Caki2 (cell line): Measurements from ENCODE around the gene DIRAS2. TPM values are rescaled to one million over a fixed set of nuclear protein-coding genes. Genes with fewer than 3 reads are reported as not detected.

Source experiments
- DNase-seq: peaks from one replicate; pipeline ENCODE4 v3.0.0-alpha.2; 2015; ENCODE audit warnings: low read depth
- in situ Hi-C: cut with HindIII; loops from 2 replicates; pipeline ENCODE4 v1.10.0; 2016; ENCODE audit warnings: low sequenced_read_pairs, low pct_unique_long_range_greater_than_20kb, mixed read lengths
- total RNA-seq: library from RNA; depleted of rRNA; stranded (reverse); fragments of >200 nt; shearing (Covaris generic); gene quantifications from 2 replicates; pipeline ENCODE4 v1.2.3, GENCODE V29; 2014; ENCODE audit warnings: low replicate concordance

DIRAS2 gene
- total RNA-seq, 1 experiment from 2014 or later = 8.6 TPM

- DNase-seq = no peak
- in situ Hi-C loops = no loop called here
Observed at GRCh38 chr9:90629991-90630390, 12.6 kb downstream of the DIRAS2 start.

GRCh38 chr9:90629354-90629753 lies 13.3 kb downstream of the DIRAS2 start:
- in situ Hi-C loops = no loop called here
- DNase-seq = no peak

GRCh38 chr9:90616806-90617205 lies 25.8 kb downstream of the DIRAS2 start:
- in situ Hi-C loops = no loop called here

GRCh38 chr9:90613502-90613901 lies 29.1 kb downstream of the DIRAS2 start:
- in situ Hi-C loops = no loop called here
- DNase-seq = no peak

More at GRCh38 chr9:90616806-90617205, 25.8 kb downstream of the DIRAS2 start:
- DNase-seq = no peak

- DNase-seq = no peak
Observed at GRCh38 chr9:90612957-90613356, 29.7 kb downstream of the DIRAS2 start.

GRCh38 chr9:90611568-90611967 lies 31.1 kb downstream of the DIRAS2 start:
- no peak for DNase-seq
- in situ Hi-C loops = no loop called here

More at GRCh38 chr9:90612957-90613356, 29.7 kb downstream of the DIRAS2 start:
- in situ Hi-C loops = no loop called here

GRCh38 chr9:90611121-90611520 lies 31.5 kb downstream of the DIRAS2 start:
- in situ Hi-C loops = no loop called here
- no peak for DNase-seq

- DNase-seq = peak; percentile 34
Observed at GRCh38 chr9:90607701-90608516, 34.7 kb downstream of the DIRAS2 start.

GRCh38 chr9:90600029-90600428 lies 42.6 kb downstream of the DIRAS2 start:
- in situ Hi-C loops = no loop called here

More at GRCh38 chr9:90607701-90608516, 34.7 kb downstream of the DIRAS2 start:
- in situ Hi-C loops = no loop called here

GRCh38 chr9:90598191-90598590 lies 44.4 kb downstream of the DIRAS2 start:
- no peak for DNase-seq
- in situ Hi-C loops = no loop called here

More at GRCh38 chr9:90600029-90600428, 42.6 kb downstream of the DIRAS2 start:
- no peak for DNase-seq

- in situ Hi-C loops = no loop called here
- DNase-seq = no peak
Observed at GRCh38 chr9:90593646-90594045, 49.0 kb downstream of the DIRAS2 start.

- in situ Hi-C loops = no loop called here
- DNase-seq = no peak
Observed at GRCh38 chr9:90580576-90580975, 62.0 kb downstream of the DIRAS2 start.

GRCh38 chr9:90579181-90579580 lies 63.4 kb downstream of the DIRAS2 start:
- in situ Hi-C loops = no loop called here
- DNase-seq = no peak

- no peak for DNase-seq
- in situ Hi-C loops = no loop called here
Observed at GRCh38 chr9:90578126-90578815, 64.4 kb downstream of the DIRAS2 start.

GRCh38 chr9:90569511-90569910 lies 73.1 kb downstream of the DIRAS2 start:
- in situ Hi-C loops = no loop called here
- DNase-seq = no peak

- in situ Hi-C loops = no loop called here
- DNase-seq = no peak
Observed at GRCh38 chr9:90568667-90569066, 74.0 kb downstream of the DIRAS2 start.

- in situ Hi-C loops = no loop called here
- no peak for DNase-seq
Observed at GRCh38 chr9:90562229-90562628, 80.4 kb downstream of the DIRAS2 start.
